Measurements from ENCODE around the gene LAMC1.

LAMC1 gene

DNA sequence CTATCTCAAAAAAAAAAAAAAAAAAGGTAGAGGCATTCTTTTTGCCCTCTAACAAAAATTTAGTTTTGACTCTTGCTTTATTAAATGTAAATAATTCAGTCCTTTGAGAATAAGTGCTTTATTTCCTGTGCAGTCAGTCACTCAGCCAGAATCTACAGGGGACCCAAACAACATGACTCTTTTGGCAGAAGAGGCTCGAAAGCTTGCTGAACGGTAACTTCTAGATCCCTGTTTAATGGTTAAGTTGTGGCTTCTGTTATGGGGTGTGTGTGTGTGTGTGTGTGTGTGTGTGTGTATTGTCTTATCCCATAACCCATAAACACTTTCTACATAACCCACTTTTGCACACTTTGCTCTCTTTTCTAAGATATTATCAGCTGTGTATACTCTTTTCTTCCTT lies 107.9 kb downstream of the LAMC1 start:
- peaks cover 95 to 97% (median 96%) of the 10 kb centered on the region in 3 donors for H3K36me3 ChIP-seq
- no peak for TF ChIP-seq CTCF (IDR thresholded peaks at IDR 0.05)
- no peaks in the 10 kb centered on the region for H3K4me1 ChIP-seq
- intact Hi-C loops (cut with DNase I; ENCODE audit: low total_unique reads): no loop called here
- H3K4me3 ChIP-seq: no peak overlapping the region
- no peak for DNase-seq
- H3K27ac ChIP-seq: no peak overlapping the region
- H3K27me3 ChIP-seq: no peaks in the 10 kb centered on the region
- H3K9me3 ChIP-seq: no peaks in the 10 kb centered on the region

GRCh38 chr1:183135336-183135735 lies 112.1 kb downstream of the LAMC1 start:
- DNase-seq: no peak
- peaks cover 0 to 7% (median 0%) of the 10 kb centered on the region in 4 donors for H3K4me1 ChIP-seq
- H3K27ac ChIP-seq: no peak overlapping the region
- no peak overlapping the region for H3K4me3 ChIP-seq
- no peak for TF ChIP-seq CTCF (IDR thresholded peaks at IDR 0.05)
- no peaks in the 10 kb centered on the region for H3K27me3 ChIP-seq
- H3K36me3 ChIP-seq: peaks cover 78 to 85% (median 83%) of the 10 kb centered on the region in 3 donors
- intact Hi-C loops (cut with DNase I; ENCODE audit: low total_unique reads): no loop called here
- H3K9me3 ChIP-seq: no peaks in the 10 kb centered on the region

- H3K27me3 ChIP-seq: no peaks in the 10 kb centered on the region
- no peak for TF ChIP-seq CTCF (IDR thresholded peaks at IDR 0.05)
- peaks cover 0 to 7% (median 0%) of the 10 kb centered on the region in 4 donors for H3K4me1 ChIP-seq
- H3K4me3 ChIP-seq: no peak overlapping the region
- H3K9me3 ChIP-seq: no peaks in the 10 kb centered on the region
- H3K27ac ChIP-seq: peak overlapping the region in 1 of 2 donors; percentile 27
- DNase-seq: no peak
- intact Hi-C loops (cut with DNase I; ENCODE audit: low total_unique reads): no loop called here
- H3K36me3 ChIP-seq: peaks cover 73 to 84% (median 77%) of the 10 kb centered on the region in 3 donors
Observed at GRCh38 chr1:183137782-183138181, 114.6 kb downstream of the LAMC1 start.

- H3K9me3 ChIP-seq: no peaks in the 10 kb centered on the region
- DNase-seq: no peak
- H3K27me3 ChIP-seq: no peaks in the 10 kb centered on the region
- H3K27ac ChIP-seq: peak overlapping the region in 1 of 2 donors; percentile 27
- TF ChIP-seq CTCF (IDR thresholded peaks at IDR 0.05): no peak
- intact Hi-C loops (cut with DNase I; ENCODE audit: low total_unique reads): no loop called here
- H3K36me3 ChIP-seq: peaks cover 72 to 84% (median 77%) of the 10 kb centered on the region in 3 donors
- no peak overlapping the region for H3K4me3 ChIP-seq
- peaks cover 0 to 11% (median 0%) of the 10 kb centered on the region in 4 donors for H3K4me1 ChIP-seq
Observed at GRCh38 chr1:183138301-183138700, 115.1 kb downstream of the LAMC1 start.

DNA sequence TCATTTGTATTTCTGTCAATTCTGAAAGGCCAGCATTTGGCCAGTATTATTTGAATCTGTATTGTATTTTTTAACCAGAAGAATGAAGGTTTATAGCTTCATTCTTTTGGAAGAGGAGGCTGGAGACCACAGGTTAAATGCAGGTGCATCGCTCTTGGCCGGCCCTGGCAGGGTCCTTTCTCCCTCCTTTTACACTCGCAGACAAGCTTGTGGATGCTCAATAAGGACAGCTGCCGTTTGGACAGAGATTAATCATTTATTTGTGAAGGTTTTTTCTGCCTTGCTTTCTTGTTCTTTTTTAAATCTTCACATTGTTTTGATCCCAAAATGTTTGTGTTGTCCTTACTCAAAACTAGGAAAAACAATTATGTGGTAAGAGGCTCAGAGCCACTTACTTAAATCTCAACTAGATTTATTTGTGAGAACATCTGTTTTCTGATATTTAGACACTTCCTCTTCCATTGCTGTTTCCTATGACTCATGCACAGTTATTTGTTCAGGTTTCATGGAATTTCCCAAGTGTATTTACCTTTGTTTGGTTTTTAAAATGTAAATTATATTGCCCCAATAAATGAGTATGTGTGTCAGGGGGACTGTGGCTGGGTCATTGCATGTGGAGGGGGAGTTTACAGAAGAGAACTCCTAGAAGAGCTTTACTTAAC lies 116.2 kb downstream of the LAMC1 start:
- Histone ChIP-seq H3K27me3 (no peaks in the 10 kb centered on the region), H3K4me1 (peaks cover 0 to 21% (median 3%) of the 10 kb centered on the region in 4 donors), H3K36me3 (peaks cover 61 to 73% (median 71%) of the 10 kb centered on the region in 3 donors), H3K27ac (peak overlapping the region in 1 of 2 donors; percentile 27), H3K9me3 (no peaks in the 10 kb centered on the region), H3K4me3 (no peak overlapping the region)
- TF ChIP-seq CTCF (IDR thresholded peaks at IDR 0.05): no peak
- intact Hi-C loops (cut with DNase I; ENCODE audit: low total_unique reads): no loop called here
- no peak for DNase-seq

Measured in tibial artery (tissue), 4 donors.